GM19193 (cell line): ENCODE results near the gene PPFIA3.

Experiments
- POLR2A ChIP-seq: IDR thresholded peaks from 4 replicates; pipeline ENCODE4 v1.6.1; 2011; ENCODE audit not compliant: insufficient read depth, insufficient read length; ENCODE audit errors: extremely low read depth

Gene PPFIA3

DNA sequence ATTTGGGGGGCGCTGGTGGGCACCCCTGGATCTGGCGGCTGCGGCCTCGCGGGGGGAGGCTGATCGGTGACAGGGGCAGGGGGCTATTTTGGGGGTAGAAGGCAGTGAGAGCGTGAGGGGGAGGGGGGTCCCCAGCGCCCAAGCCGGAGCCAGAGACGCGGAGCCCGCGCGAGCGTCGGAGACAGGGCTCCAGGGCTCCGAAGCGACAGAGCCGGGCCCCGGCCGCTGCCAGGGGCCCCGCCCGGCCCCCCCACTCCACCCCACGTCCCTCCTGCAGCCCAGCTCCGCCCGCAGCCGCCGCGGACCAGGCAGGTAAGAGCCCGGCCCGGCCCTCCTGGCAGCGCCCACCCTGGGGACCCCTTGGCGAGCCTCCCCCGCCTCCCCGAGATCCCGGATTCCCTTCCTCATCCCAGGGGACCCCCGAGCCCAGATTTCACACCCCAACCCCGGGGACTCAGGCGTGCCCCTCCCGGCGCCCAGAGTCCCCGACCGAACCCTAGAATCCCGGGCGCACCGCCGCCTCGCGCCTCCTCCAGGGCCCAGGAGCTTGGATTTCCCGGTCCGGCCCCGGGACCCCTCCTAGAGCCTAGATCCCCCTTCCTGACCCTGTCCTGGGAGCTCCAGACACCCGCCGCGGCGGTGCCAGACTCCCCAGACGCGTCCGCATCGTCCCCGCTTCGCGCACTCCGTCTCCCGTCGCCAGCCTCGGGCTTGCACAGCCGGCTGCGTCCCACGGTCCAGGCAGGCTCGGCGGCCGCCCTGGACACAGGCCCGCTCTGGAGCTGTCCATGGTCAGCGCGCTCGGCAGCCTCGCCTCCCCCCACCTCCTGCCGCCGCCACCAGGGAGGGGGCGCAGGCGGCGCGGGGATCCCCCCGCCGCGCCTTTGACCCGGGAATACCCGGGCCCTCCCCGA is at the start of gene PPFIA3:
TSS of gene PPFIA3 (plus strand) at position 134 of the 914 bp plus-strand sequence. CDS start 8,330 bp downstream, outside the sequence.
- TF ChIP-seq POLR2A = no peak

DNA sequence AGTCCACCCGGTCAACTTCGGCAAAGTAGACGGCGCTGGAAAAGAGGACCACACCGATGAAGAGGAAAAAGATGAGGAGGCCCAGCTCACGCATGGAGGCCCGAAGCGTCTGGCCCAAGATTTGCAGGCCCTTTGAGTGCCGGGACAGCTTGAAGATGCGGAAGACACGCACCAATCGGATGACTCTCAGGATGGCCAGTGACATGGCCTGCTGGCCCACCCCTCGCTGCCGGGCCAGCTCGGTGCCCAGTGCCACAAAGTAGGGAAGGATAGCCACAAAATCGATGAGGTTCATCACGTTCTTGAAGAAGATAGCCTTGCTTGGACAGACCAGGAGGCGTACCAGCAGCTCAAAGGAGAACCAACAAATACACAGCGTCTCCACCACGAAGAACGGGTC is 48.9 kb upstream of the PPFIA3 start:
- no peak for TF ChIP-seq POLR2A

DNA sequence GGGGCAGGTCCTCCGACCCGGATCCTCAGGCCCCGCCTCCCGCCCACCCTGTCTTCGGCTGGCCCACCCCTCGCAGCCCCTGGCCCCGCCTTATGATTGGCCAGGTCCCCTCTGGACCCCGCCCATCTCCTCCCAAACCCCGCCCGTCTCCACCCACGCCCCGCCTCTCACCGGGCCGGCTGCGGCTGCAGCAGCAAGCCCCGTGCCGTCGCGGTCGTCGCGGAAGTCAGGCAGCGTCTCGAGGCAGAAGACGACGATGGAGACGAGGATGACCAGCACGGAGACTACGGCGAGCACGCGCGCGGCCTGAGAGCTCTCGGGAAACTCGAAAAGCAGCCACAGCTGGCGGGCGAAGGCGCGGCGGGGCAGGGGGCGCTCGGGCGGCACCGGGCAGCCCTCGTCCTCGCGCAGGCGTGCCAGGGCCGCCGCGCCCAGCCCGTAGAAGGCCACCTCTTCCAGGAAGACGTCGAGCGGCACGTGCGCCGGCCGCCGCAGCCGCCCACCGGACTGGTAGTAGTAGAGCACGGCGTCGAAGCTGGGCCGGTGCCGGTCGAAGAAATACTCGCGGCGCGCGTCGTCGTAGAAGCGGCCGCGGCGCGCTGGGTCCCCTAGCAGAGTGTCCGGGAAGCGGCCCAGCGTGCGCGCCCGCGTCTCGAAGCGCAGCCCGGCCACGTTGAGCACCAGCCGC is 47.3 kb upstream of the PPFIA3 start:
- TF ChIP-seq POLR2A = no peak

DNA sequence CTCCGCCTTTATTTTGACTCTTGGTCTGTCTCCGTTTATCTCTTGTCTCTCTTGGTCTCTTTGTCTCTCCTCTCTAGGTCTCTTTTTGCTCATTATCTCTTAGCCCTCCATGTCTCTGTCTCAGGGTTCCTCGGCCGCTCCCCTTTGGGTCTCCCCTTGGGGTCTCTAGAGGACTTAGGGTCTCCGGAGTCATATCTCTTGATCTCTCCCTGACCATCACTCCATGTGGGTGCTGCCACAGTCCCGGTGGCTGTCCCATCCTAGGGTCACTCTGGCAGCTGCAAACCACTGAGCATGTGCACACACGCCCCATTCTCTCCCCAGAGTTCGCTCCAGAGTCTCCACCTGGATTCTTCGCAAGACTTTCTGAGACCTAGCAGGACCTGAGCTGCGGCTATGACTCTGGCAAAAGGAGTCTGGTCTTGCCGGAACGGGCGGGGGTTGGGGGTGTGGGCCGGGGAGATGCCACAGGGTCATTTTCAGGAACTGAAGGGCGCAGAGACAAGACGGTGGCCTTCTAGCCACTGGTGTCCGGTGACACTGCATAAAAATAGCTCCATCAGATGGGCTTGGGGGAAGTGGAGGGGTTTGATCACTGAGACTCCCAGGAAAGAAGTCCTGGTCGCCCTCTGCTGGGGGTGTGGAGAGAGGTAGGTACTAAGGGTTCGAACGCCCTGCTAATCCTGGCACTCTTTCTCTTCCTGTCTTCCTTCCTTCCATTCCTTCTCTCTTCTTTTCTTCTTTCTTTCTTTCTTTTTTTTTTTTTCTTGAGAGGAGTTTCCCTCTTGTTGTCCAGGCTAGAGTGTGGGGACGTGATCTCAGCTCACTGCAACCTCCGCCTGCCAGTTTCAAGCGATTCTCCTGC is 45.6 kb upstream of the PPFIA3 start:
- no peak for TF ChIP-seq POLR2A

DNA sequence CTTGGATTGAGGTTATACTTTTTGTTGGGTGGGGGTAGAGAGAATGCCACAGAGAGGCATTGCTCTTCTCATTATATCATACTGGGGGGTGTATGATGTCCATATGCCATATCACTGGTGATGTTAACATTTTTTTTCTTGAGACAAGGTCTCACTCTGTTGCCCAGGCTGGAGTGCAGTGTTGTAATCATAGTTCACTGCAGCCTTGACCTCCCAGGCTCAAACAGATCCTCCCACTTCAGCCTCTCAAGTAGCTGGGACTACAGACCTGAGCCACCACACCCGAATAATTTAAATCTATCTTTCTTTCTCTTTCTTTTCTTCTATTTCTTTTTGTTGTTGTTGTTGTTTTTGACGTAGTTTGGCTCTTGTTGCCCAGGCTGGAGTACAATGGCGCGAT is 39.0 kb upstream of the PPFIA3 start:
- TF ChIP-seq POLR2A = no peak

DNA sequence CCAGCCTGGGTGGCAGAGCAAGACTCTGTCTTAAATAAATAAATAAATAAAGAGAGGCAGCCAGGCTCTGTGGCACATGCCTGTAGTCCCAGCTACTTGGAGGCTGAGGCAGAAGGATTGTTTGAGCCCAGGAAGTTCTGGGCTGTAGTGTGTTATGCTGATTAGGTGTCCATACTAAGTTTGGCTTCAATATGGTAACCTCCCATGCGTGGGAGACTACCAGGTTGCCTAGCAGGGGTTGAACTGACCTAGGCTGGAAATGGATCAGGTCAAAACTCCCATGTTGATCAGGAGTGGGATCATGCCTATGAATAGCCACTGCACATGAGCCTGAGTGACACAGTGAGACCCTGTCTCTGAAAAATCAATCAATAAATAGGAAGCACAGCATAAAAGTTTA is 38.1 kb upstream of the PPFIA3 start:
- TF ChIP-seq POLR2A = no peak

DNA sequence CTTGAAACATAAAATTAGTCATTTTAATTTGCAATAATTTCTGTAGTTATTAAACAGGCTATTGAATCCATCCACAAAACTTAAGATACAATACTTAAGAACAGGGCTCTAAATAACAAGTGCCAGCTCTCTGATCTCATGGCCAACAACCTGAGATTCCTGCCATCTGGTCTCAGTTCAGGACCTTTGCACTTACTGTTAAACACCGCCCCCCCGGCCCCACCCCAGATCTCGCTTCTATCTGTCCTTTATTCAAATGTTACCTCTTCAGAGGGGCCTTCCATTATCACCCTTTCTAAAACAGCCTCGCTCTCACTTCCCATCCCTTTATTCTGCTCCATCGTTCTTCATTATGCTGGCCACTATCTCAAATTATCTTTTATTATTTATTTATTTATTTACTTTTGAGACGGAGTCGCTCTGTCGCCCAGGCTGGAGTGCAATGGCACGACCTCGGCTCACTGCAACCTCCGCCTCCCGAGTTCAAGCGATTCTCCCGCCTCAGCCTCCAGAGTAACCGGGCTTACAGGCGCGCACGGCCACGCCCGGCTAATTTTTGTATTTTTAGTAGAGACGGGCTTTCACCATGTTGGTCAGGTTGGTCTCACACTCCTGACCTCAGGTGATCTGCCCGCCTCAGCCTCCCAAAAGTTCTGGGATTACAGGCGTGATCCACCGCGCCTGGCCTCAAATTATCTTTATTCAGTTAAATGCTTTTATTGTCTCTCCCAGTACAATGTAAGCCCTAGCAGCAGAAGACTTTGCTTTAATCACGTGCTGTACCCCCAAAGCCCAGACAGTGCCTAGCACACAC is 34.9 kb upstream of the PPFIA3 start:
- TF ChIP-seq POLR2A = no peak

DNA sequence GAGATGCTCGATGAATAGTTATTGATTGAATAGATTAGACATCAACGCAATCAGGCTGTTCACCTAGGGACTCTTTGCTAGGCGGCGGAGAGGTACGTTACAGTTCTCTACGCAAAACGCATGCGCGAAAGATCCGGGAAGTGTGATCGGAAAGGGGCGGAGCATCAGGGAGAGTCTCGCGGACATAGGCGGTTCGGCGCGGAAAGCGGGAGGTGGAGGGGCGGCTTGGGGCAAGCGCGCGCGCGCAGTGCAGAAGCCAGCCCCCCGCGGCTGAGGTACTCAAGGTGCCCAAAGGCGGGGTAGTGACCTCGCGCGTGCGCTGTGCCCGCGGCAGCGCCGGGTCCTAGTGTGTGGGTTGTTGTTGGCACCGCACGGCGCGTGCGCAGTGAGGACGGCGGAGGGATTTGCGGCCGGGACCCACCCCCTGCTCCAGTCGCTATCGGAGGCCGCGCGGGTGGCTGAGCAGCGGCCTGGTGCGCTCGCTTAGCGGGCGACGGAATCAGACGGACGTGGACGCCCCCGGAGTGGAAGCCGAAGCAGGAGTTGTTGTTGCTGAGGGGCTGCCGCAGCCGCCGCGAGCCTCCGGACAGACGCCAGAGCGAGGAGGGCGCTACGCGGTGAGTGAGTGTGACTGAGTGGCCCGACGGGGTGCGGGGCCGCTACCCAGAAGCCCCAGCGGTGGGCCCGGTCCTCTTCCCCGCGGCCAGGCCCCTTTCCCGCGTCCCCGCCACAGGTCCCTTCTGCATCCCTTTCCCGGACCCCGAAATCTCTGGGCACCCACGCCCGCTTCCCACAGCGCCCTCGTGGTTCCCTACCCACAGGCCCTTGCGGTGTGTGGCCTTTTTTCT is 34.1 kb upstream of the PPFIA3 start, which contains the start of gene SNRNP70:
TSS of gene SNRNP70 (plus strand) at position 432 of the 848 bp plus-strand sequence. CDS start 964 bp downstream, outside the sequence.
- peak; percentile 98 for TF ChIP-seq POLR2A

DNA sequence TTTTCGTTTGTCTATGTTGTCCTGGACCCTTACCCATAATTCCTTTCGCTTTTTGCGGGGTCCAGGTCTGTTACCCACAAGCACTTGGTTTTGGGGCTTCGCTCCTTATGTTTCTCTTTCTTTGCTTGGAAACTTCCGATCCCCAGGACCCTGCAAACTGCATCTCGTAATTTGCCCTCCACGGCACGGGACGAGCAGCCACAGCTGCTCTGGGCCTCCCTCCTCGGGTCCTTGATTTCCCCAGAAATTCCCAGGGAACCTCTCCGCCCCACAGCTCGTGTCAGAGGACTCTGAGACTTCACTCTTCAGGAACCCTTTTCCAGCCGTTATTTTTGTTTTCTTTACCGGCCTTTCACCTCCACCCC is 33.5 kb upstream of the PPFIA3 start:
- no peak for TF ChIP-seq POLR2A

DNA sequence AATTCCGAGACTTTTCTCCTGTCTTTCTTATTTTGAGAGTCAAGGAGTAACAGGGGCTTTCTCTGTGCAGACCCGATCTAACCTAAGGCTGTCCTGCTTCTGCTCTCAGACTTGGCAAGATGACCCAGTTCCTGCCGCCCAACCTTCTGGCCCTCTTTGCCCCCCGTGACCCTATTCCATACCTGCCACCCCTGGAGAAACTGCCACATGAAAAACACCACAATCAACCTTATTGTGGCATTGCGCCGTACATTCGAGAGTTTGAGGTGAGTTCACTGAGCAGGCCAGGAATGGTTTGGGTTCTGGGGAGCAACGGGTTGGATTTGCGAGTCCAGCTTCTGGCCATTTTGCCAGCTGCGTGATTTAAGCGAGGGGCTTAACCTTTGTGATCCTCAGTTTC is 33.0 kb upstream of the PPFIA3 start:
- no peak for TF ChIP-seq POLR2A

DNA sequence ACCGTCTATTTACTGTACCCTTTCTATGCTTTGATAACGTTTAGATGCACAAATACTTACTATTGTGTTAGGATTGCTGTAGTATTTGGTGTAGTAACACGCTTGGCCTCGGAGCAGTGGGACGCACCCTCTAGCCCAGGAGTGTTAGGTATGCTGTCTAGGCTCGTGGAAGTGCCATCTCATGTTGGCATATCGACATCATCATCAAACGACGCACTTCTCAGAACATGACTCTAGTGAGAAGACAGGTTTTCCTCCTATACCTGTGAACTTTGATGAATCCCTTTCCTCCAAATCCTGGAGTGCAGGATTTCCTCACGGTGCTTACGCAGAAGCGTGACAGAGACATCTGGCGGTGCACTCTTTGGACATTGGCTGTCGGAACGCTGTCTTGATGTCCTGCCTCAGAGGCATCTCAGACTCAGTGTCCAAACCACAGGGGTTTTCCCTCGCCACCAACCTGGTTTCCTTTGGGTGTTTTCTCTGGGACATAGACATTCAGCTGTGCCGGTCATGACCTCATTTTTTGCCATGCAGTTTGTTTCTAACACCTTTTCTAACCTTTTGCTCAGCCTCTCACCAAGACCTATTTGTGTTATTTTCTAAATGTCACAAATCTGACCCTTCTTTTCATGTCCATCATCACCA is 27.8 kb upstream of the PPFIA3 start:
- no peak for TF ChIP-seq POLR2A

DNA sequence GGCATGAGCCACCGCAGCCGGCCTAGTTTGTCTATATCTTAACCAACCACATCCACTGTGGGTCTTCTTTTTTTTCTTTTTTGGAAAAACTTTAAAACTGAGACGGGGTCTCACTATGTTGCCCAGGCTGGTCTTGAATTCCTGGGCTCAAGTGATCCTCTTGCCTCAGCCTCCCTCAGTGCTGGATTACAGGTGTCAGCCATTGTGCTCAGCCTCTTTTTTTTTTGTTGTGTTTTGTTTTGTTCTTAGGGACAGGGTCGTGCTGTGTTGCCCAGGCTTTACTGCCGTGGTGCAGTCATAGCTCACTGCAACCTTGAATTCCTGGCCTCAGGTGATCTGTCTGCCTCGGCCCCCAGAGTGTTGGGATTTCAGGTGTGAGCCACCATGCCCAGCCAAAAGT is 26.7 kb upstream of the PPFIA3 start:
- no peak for TF ChIP-seq POLR2A

DNA sequence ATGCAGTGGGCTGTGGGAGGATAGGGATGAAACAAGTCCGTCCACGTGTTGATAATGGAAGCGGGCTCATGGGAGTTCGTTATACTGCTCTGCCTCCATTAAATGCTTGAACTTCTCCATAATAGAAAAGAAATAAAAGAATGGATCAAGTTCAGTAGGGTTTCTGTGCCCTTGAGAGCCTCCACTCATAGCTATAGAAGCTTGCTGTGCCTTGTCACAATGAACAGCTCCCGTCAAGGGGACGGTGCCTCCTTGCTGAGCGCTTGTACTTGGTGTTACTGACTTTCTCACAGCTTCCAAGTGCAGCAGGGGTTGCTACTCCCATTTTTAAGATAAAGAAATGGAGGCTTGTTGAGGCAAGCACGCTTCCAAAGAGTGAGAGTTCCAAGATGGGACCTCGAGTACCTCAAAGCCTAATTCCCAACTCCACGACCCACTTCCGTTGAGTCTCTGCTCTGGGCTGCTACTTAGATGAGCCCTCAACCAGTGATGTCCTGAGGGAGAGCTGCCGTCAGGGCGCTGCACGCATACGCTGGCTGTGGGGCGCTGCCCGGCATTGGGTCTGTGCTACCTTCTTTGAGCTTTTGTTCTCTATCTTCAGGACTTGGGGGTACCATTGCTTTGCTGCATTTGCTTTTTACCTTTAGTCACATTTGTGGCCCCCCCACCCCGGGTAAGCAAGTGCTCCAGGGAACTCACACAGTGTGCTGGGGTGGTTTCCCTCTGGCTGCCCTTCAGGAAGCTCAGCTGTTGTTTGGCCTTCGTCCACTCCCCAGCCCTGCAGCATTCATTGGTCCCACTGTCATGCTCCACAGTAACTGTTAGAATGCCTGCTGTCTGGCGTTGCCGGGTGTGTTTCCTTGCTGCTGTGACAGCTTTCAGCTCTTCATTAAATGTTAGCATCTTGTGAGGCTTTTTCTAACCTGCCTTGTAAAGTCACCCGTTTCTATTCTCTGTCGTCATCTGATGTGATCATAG is 24.6 kb upstream of the PPFIA3 start:
- no peak for TF ChIP-seq POLR2A
